Measurements from ENCODE around the gene TPD52L1.

TPD52L1 gene

DNA sequence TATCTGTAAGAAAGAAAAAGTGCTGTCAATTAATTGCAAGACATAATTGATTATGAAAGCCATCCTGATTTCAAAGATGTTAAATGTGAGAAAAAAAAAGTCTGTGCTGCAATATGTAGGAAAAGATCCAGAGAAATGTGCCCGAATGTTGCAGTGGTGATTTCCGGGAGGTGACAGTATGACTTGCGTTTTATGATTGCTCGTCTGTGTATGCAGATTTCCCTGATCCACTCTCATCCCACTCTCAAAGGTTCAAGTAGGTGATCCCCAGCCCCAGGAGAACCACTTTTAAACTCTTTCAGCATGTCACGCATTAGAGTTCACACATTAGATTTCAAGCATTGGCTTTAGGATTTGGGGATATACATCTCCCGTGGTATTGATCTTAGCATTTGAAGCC lies 57.8 kb downstream of the TPD52L1 start:
- no peak for DNase-seq

DNA sequence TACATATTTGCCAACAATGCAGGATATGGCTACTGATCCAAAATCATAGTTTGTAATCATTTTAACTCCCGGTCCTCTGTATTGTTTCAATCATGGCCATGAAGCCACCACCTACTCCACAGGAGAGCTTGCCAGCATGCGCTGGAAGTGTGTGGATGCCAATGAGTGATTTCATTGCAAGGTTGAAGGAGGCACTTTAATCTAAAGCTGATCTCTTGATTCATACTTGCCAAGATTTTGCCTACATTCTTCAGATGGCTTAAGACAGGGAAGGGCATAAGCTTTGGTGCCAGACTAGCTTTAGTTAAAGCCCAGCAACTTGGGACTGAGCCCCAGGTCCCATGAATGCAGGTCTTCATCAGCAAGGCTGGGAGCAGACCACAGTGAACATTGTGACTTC lies 58.8 kb downstream of the TPD52L1 start:
- no peak for DNase-seq

DNA sequence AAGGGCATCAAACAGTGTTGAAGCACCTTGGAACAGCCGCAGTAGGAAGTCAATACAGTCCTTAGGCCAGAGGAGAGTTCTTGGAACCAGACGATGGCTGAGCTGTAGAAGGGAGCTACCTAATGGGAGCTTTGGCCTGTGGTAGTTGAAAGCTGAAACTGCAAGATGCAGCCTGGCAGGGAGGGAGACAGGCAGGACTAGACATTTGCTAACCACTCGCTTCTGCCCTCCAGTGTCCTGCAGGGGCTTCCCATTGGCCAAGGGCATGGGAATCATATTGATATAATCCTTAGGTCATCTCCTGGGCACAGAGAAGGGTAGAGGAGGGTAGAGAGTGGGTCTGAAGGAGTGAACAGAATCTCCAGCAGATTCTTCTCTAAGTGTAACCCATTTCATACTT lies 60.4 kb downstream of the TPD52L1 start:
- no peak for DNase-seq

DNA sequence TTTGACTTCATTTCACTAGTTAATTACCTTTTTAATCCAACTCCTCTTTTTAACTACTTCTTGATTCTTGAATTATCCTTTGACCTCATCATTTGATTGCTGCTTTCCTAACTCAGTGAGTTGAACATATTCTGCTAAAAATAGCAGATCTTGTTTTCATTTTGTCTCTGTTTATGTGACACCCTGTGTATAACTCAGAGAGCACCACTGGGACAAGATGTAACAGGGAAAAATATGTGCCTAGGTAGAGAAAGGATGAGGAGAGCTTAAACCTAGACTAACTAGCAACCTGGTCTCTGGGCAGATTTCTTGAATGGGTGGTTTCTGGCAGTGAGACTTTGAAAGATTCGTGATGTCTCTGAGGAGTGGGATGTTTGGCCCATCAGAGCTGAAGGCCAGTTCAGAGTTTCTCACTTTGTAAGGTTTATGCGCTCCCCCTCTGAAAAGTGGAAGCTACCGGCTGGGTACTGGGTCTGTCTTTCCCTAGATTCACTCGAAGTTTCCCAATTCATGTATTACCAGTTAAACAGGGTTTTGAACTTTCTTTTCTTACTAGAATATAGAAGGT lies 61.8 kb downstream of the TPD52L1 start:
- DNase-seq = no peak

DNA sequence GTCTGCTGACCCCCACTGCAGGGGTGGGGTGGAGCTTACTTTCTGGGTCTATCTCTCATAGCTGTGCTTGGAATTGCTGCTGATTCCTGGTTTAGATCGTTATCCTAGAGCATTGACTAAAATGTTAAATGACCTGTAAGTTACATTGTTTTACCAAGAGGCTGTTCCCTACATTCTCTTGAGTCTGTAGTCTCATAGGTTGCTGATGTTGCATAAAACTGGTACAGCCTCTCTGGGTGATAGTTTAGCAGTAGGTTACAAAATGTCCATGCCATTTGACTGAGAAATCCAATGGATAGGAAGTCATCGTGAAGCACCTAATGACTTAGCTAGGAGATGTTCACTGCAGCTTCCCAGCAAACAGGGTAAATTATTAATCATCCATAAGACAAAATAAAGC lies 62.4 kb downstream of the TPD52L1 start:
- DNase-seq = no peak

DNA sequence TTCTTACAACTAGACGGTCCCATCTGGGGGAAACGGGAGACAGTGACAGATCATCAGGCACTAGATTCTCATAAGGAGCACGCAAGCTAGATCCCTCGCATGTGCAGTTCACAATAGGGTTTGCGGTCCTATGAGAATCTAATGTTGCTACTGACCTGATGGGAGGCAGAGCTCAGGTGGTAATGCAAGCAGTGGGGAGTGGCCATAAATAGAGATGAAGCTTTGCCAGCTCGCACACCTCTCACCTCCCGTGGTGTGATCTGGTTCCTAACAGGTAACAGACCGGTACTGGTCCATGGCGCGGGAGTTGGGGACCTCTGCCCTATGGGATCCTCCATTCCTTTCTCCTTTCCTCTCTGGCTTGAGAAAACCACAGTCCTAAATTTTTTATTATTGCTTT lies 63.8 kb downstream of the TPD52L1 start:
- DNase-seq = no peak

DNA sequence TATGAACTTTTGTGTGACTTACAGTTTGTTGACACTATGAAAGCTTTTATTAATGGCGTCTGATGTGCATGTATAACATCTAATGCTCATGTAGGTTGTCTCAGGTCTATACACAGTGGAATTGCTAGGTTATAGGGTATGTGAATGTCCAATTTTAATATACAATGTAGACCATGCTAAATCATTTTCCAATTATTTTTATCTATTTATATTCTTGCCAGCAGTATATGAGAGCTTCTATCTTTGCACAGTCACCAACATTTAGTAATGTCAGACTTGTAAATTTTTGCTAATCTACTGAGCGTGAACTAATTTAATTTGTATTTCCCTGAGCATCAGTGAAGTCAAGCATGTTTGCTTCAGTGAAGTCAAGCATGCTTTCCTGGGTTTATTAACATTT lies 64.4 kb downstream of the TPD52L1 start:
- no peak for DNase-seq

DNA sequence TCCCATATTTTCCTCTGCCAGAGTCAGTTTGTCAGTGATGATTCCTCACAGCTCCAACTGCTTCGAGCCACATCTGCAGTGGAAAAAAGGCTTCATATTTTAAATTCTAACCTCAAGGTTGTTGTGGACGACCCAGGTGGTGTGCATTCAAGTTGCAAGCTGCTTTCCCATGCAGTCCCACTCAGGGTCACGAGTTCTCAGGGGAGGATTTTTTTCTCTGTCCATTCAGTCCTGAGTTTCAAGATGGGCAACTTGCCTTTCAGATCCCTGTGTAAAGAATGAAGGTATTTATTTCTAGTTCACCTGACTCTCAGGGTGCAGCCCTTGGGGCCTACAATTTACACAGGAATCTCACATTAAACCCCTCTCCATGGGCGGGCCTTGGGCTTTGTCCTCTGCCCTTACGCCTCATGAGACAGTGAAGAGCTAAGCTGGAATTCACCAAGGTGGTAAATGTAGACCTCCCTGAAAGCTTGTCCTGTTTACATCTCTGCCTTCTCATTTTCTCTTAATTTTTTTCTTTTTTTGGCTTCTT lies 65.9 kb downstream of the TPD52L1 start:
- no peak for DNase-seq

DNA sequence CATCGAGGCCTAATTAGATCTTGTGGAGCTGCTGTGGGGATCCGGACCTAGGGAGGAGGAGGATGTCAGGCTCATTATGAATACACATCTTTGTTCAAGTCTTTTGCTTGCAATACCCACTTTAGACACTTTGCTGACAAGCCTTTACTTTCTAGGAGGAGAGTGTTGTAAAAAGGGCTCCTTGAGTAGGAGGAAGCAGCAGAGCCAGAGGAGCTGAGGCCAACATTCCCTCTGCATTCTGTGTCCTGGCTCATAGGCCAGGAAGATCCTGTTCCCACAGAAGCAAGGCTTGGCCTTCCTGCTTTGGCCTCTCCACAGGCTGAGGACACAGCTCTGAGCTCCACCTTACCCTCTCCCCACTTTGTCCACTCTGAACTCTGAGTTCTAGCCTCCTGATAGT lies 67.1 kb downstream of the TPD52L1 start:
- no peak for DNase-seq

DNA sequence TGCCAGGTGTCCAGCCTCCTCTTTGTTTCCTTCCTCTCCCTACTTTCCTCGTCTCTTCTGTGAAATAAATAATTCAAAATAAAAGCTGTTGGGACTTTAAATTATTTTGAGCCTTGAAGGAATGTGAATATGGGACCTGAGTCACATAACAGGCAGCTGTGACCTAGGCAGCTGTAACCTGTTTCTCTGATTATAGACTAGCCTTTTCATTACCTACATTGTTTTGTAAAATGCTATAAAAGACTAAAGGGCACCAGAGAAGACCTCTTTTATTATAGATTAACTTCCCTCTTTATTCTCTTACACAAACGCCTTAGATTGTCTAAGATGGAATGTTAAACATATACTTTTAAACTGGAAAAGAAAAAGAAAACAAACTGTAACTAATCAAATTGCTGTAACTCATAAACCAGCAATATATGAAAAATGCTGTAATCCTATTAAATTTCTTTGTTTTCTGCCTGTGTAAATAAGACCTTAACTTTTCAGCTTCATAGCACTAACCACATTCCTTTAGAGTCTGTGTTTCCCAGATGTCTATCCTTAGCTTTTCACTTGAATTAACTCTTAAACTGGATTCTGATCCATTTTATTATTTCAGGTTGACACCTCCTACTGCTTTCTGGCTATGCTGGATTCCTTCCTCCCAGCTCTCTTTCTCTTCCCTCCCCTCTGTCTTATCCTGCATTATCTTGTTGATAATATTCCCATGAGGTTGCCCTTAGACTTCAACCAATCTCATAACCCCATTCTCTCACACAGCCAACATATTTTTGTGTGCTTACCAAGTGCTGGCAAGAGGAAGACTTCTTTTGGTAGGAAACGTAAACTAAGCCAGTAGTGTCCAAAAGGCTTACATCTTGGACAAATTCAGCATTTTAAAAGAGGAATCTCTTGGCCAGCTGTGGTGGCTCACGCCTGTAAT lies 69.2 kb downstream of the TPD52L1 start:
- no peak for DNase-seq

DNA sequence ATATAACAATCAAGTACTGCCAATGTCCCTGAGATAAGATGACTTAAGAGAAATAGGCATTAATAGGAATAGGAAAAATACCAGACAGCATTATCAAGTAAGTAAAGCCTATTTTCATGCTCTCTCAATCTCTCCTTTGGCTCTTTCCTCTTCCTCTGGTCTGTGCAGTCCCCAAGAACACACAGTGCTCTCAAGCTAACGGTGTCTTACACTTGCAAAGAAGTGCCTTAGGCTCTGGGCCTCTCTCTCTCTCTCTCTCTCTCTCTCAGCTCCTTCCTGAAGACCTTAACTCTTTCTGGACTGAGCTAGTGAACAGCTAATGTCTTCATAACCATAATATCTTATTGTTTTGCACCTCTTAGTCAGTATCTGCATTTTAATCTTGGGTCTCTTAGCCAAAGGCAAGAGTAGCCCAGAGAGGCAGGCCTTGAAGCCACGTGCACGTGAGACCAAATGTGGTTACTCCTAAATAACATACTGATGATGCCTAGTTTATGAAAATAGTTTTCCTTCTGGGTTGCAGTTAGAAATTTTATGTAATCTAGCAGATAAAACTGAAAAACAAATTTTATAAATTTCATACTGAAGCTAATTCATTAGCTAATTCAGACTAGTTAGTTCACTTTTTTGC lies 70.8 kb downstream of the TPD52L1 start:
- DNase-seq = no peak

DNA sequence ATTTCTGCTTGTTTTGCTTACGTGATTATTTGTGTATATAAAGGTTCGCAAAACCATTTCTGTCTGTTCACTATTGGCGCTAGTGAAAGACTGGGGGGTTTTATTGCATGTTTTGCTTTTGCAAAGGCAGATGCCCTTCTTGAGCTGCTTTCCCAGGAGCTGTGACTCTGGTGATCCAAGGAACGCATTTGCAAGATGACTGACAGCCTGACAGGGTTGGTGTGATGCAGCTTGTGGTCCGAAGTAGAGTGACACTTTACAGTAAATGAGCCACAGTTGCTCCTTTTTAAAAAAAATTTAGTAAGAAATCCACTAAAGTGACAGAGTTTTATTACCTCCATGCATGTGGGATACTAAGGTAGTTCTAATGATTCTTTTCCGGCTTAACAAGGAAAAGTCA lies 73.7 kb downstream of the TPD52L1 start:
- no peak for DNase-seq

DNA sequence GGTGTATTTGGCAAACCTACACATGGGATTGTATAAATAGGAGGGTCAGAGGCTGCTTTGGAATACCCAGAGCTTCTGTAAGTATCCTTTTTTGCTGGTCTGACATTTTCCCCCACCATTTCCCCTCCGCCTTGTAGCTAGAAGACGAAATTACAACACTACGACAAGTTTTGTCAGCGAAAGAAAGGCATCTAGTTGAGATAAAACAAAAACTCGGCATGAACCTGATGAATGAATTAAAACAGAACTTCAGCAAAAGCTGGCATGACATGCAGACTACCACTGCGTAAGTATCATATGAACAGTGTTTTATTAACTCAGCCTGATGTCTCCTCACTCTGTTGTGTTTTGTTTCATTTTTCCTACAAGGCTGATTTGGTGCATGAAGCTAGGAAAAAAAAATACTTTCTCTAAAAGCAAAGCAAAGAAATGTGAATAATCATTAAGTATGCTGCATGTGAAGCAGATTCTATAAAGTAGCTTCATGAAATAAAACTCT lies 75.5 kb downstream of the TPD52L1 start:
- DNase-seq = no peak

DNA sequence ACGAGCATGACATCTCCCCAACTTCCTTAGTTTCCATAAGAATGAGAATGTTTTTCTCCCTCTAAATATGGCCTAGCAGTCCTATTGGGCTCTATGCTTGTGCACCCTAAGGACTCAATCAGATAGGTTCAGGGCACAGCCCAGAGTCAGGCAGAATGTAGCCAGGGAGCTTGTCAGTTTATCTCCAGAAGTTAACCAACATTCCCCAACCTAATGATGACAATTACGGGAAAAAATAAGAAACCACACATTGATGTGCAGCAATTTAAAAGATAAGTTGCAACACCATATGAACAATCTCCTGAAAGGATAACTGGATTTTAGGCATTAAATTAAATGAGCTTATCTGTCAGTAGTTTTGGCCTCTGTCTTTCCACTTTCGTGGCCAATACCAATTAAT lies 77.1 kb downstream of the TPD52L1 start:
- no peak for DNase-seq

DNA sequence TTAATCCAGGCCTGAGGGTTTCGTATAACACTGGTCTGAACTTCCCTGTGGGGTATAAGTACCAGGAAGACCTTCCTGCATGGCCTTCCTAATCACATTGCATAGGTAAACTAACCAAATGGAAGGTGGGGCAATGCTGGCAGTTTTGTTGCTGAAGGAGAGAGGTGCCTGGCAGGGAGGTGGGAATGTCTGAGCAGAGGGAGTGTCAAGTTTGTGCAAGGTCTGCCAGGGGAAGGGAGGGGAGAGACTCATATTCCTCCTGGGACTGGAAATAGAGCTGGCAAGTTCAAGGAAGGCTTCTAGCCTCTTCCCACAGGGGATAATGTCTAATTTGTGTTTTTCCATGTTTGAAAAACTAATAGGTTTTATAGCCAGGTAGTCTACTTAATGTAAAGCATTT lies 77.6 kb downstream of the TPD52L1 start:
- no peak for DNase-seq

DNA sequence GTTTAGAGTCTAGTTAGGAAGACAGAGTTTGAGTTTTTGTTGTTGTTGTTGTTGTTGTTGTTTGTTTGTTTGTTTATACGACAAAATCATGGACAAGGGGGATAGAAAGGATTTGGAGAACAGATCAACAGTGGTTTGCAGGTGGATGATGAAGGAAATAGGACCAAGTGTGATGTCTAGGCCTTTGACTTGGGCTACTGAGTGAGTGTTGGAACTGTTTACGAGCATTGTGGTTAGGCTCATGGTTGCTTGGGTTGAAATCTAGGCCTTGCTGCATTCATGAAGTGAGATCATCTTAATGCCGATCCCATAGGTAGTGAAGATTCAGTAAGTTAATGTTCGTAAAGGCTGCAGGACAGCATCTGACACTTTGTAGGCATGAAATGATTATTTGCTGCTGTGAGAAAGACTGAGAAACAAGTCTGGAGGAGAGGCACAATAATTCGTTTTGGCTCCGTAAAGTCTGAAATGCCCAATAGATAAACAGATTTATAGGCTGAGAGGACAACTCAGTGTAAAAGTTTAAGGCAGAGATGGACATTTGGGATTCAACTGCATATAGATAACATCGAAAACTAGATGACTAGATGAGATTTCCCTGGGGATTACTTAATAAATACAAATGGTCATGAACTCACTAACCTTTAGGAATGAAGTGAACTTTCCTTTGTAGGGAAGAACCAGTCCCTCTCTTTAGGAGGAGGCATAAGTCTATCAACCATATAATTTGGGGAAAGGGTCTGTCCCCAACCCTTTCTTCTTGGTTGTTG lies 78.2 kb downstream of the TPD52L1 start:
- DNase-seq = no peak

DNA sequence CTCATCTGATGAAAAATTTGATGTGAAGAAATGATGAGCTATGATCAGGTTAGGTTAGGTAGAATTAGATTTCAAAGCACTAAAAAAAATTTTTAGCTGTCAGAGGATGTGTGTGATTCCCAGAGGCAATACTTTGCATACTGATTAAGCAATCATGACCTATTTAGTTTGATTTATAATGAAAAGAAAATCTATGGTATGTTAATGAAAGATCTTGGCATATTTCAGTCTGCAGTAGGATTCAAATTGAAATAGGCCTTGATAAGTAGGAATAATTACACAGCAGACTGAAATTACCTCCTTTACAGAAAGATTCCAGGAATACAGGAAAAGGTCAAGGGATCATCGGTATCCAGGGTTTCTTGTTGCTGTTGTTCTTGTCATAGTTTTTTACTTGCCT lies 78.9 kb downstream of the TPD52L1 start:
- no peak for DNase-seq

DNA sequence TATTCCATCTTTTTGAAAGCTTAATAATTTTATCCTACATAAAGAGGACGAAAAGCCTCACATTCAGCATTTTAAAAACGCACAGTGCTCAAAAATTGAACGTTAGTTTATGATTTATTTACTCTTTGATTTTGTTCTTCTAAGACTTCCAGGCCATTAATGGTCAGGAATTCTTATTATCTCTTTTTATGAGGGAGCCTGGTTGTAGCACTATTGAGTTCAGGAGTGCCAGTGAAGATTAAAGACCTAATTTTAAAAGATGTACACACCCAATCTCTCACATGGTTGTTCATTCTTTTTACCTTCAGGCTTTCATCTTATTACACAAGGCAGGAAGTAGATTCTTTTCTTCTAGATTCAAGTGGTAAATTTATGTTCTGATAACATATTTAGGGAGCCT lies 79.6 kb downstream of the TPD52L1 start:
- DNase-seq = no peak

DNA sequence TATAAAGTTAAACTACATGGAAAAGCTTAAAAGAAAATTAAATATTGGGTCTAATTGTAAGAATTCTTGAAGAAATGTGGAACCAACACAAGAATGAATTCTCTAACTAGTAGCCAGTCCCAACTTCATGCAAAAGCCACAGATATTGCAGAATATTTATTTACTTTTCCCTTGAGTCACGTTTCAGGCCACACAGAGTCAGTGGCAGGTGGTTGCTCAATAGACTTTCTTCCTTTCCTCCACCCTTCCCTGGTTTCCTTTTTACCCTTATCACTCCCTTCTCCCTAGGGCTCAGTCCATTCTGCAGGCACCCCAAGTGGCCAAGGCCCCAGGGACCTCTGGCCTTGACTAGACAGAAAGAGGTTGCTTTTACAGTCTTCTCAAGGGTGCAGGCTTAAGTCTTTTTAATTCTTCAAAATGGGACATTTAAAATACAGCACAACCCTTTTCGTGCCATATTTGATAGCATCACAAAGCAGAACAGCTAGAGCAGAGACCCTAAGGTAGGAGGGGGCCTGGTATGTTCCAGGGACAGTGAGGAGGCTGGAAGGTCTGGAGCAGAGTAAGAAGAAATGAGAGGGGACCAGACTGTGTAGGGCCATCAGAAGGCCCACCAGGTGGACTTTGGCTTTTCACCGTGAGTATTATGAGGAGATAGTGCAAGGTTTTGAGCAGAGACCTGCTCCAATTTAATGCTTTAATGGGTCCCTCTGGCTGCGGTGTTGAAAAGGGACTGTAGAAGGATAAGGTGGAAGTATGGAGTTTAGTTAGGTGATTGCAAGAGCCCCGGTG lies 83.2 kb downstream of the TPD52L1 start:
- DNase-seq = no peak

DNA sequence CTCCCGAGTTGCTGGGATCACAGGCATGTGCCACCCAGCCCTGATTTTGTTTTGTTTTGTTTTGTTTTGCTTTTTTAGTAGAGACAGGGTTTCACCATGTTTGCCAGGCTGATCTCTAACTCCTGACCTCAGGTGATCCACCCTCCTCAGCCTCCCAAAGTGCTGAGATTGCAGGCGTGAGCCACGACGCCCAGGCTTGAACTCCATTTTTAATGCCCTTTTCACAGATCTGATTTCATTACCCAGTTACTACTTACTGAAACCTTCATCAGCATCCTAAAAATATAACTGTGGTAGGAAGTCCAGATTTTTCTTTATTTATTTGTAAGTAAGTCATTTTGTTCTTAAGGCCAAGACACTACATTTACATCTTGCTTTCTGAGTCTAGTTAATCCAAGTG lies 84.2 kb downstream of the TPD52L1 start:
- DNase-seq = no peak

DNA sequence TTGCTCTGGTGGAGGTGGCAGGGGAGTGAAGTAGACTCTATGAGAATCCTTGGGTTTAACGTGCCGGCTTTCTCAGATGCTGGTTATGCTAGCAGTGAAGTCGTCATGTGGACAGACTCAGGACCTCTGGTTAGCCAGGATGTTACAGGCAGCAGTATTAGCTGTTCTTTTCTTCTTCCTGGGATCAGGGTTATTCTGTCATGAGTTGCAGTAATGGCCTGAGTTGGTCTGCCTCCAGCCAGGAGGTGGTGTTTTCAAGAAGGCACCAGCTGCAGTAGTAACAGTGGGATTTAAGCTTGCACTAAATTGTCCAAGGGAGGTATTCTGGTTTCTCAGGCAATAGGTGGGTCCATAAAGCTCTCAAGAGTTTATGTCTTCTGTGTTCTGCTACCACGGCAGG lies 91.5 kb downstream of the TPD52L1 start:
- DNase-seq = no peak

Data from activated gamma-delta T cell (primary cell).